ENCODE measurements around the gene ZBTB44. TPM values are rescaled to one million over a fixed set of nuclear protein-coding genes. Genes with fewer than 3 reads are reported as not detected.

ZBTB44 gene
- total RNA-seq, 1 experiment from 2014 or later = 66.4 TPM

DNA sequence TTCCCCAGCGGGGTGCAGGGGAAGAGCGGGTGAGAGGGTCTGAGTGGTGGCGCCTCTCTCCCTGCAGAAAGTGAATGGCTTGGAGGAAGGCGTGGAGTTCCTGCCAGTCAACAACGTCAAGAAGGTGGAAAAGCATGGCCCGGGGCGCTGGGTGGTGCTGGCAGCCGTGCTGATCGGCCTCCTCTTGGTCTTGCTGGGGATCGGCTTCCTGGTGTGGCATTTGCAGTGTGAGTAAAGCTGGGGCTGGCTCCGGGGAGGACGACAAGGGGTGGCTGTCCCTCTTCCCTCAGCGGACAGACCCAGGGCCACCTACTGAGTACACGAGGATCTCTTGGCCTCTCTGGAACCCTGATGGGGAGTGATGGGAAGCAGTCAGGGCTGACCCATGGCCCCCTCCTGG is 126.7 kb downstream of the ZBTB44 start:
- intact Hi-C loops (cut with micrococcal nuclease; ENCODE audit: unreplicated experiment) = no loop called here
- H3K27me3 ChIP-seq (ENCODE audit: control insufficient read depth, insufficient read depth, low read length) = no peaks in the 10 kb centered on the region; the same call in 1 of the 2 replicates
- POLR2A ChIA-PET = no interaction called here
- no peak for DNase-seq (ENCODE audit: low read depth, low spot score)
- H3K36me3 ChIP-seq (ENCODE audit: control insufficient read depth, insufficient read depth, low read length) = no peaks in the 10 kb centered on the region
- CTCF ChIA-PET = no interaction called here
- BruUV-seq (replicated peaks) = no TSS peak
- H3K27ac ChIP-seq (ENCODE audit: low read length) = no peak overlapping the region
- no peaks in the 10 kb centered on the region for H3K9me3 ChIP-seq (ENCODE audit: control insufficient read depth, insufficient read depth, low read depth, low read length)
- H3K4me3 ChIP-seq (ENCODE audit: low read depth in 2 of 2, low read length in 2 of 2) = no peak overlapping the region
- TF ChIP-seq, protein P1, sequence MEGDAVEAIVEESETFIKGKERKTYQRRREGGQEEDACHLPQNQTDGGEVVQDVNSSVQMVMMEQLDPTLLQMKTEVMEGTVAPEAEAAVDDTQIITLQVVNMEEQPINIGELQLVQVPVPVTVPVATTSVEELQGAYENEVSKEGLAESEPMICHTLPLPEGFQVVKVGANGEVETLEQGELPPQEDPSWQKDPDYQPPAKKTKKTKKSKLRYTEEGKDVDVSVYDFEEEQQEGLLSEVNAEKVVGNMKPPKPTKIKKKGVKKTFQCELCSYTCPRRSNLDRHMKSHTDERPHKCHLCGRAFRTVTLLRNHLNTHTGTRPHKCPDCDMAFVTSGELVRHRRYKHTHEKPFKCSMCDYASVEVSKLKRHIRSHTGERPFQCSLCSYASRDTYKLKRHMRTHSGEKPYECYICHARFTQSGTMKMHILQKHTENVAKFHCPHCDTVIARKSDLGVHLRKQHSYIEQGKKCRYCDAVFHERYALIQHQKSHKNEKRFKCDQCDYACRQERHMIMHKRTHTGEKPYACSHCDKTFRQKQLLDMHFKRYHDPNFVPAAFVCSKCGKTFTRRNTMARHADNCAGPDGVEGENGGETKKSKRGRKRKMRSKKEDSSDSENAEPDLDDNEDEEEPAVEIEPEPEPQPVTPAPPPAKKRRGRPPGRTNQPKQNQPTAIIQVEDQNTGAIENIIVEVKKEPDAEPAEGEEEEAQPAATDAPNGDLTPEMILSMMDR (IDR thresholded peaks at IDR 0.05) = no peak
- TF ChIP-seq TCF7L2 (IDR thresholded peaks at IDR 0.05; ENCODE audit: low read depth, low read length) (no peak), SIN3A (IDR thresholded peaks at IDR 0.05; ENCODE audit: borderline replicate concordance, insufficient read depth, low read depth, low read length) (no peak), POLR2AphosphoS5 (IDR thresholded peaks at IDR 0.05; ENCODE audit: low read depth, low read length) (no peak)
- TF ChIP-seq, protein P2, sequence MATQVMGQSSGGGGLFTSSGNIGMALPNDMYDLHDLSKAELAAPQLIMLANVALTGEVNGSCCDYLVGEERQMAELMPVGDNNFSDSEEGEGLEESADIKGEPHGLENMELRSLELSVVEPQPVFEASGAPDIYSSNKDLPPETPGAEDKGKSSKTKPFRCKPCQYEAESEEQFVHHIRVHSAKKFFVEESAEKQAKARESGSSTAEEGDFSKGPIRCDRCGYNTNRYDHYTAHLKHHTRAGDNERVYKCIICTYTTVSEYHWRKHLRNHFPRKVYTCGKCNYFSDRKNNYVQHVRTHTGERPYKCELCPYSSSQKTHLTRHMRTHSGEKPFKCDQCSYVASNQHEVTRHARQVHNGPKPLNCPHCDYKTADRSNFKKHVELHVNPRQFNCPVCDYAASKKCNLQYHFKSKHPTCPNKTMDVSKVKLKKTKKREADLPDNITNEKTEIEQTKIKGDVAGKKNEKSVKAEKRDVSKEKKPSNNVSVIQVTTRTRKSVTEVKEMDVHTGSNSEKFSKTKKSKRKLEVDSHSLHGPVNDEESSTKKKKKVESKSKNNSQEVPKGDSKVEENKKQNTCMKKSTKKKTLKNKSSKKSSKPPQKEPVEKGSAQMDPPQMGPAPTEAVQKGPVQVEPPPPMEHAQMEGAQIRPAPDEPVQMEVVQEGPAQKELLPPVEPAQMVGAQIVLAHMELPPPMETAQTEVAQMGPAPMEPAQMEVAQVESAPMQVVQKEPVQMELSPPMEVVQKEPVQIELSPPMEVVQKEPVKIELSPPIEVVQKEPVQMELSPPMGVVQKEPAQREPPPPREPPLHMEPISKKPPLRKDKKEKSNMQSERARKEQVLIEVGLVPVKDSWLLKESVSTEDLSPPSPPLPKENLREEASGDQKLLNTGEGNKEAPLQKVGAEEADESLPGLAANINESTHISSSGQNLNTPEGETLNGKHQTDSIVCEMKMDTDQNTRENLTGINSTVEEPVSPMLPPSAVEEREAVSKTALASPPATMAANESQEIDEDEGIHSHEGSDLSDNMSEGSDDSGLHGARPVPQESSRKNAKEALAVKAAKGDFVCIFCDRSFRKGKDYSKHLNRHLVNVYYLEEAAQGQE (IDR thresholded peaks at IDR 0.05; ENCODE audit: insufficient read depth in 1 of 2, low read depth in 2 of 2, low read length in 1 of 2) = no peak
- in situ Hi-C loops (cut with HindIII; ENCODE audit: low pct_unique_long_range_greater_than_20kb, low sequenced_read_pairs) = no loop called here
- no peaks in the 10 kb centered on the region for H3K4me1 ChIP-seq (ENCODE audit: control insufficient read depth, insufficient read depth, low read length)
- ATAC-seq = no peak

DNA sequence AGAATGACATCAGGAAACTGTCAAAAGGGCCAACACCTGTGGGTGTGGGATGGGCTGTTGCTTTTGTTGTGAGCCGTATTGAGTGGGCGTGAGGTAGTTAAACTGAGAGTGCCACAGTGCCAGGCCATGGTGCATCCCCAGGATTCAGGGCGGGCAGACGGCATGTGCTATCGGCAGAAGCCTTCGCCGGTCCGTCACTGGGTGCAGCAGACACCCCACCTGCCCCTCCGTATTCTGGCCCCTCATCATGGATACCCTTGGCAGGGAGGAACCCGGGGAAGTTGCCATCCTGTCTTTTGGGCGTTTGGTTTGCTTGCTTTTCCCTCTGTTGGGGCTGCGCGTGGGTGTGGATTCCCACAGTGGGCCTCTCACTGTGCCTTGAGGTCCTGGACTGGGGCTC is 127.6 kb downstream of the ZBTB44 start:
- Histone ChIP-seq H3K27me3 (ENCODE audit: control insufficient read depth, insufficient read depth, low read length) (no peaks in the 10 kb centered on the region; the same call in 1 of the 2 replicates), H3K9me3 (ENCODE audit: control insufficient read depth, insufficient read depth, low read depth, low read length) (no peaks in the 10 kb centered on the region), H3K4me1 (ENCODE audit: control insufficient read depth, insufficient read depth, low read length) (no peaks in the 10 kb centered on the region), H3K4me3 (ENCODE audit: low read depth in 2 of 2, low read length in 2 of 2) (no peak overlapping the region), H3K36me3 (ENCODE audit: control insufficient read depth, insufficient read depth, low read length) (no peaks in the 10 kb centered on the region), H3K27ac (ENCODE audit: low read length) (no peak overlapping the region)
- ATAC-seq (no peak), DNase-seq (ENCODE audit: low read depth, low spot score) (no peak)
- no TSS peak for BruUV-seq (replicated peaks)
- POLR2A ChIA-PET = no interaction called here
- in situ Hi-C loops (cut with HindIII; ENCODE audit: low pct_unique_long_range_greater_than_20kb, low sequenced_read_pairs) (no loop called here), intact Hi-C loops (cut with micrococcal nuclease; ENCODE audit: unreplicated experiment) (no loop called here)
- TF ChIP-seq POLR2AphosphoS5 (IDR thresholded peaks at IDR 0.05; ENCODE audit: low read depth, low read length) = no peak
- TF ChIP-seq, protein P1 (IDR thresholded peaks at IDR 0.05) = no peak
- TF ChIP-seq, protein P2 (IDR thresholded peaks at IDR 0.05; ENCODE audit: insufficient read depth in 1 of 2, low read depth in 2 of 2, low read length in 1 of 2) = no peak
- no peak for TF ChIP-seq SIN3A (IDR thresholded peaks at IDR 0.05; ENCODE audit: borderline replicate concordance, insufficient read depth, low read depth, low read length)
- no peak for TF ChIP-seq TCF7L2 (IDR thresholded peaks at IDR 0.05; ENCODE audit: low read depth, low read length)
- CTCF ChIA-PET = no interaction called here
